HepG2 (cell line): ENCODE results near the gene TMA7B. TPM values are rescaled to one million over a fixed set of nuclear protein-coding genes. Genes with fewer than 3 reads are reported as not detected.

Experiments
- ATAC-seq: fragments of 200-7000 bp; cut with Tn5 transposase; 3 replicates; pipeline ENCODE4 v1.9.1; 2020; ENCODE audit warnings: mild to moderate bottlenecking, moderate library complexity
- BruUV-seq: library from RNA; stranded (reverse); fragments of 400-500 nt; replicated peaks from 2 replicates; lab custom pipeline; 2021; lab: Mats Ljungman, UMichigan
- CTCF ChIA-PET: fragments of 300-600 bp; formaldehyde crosslinking; extraction: SDS; loops from one replicate; lab custom pipeline; 2021; ENCODE audit warnings: low total read pairs, inconsistent platforms, low intra/inter-chr PET ratio; lab: Yijun Ruan, JAX
- POLR2A ChIA-PET: fragments of 350-600 bp; sonication (Branson Sonifier 250); formaldehyde crosslinking; loops from one replicate; lab custom pipeline; 2020; ENCODE audit warnings: antibody characterized with exemption, inconsistent platforms; lab: Yijun Ruan, JAX
- DNase-seq: peaks from one replicate; pipeline ENCODE4 v3.0.0-alpha.2; 2015; ENCODE audit warnings: low spot score
- FAIRE-seq: peaks from 3 replicates; lab custom pipeline; 2011; peaks lifted over from hg19 to GRCh38; lab: Jason Lieb, UNC
- H2AFZ ChIP-seq: one replicate; pipeline ENCODE4 v1.6.1; 2011; ENCODE audit warnings: low read length, inconsistent platforms
- H3K27ac ChIP-seq: fragments of 300-600 bp; 3 replicates; pipeline ENCODE4 v1.8.0; 2011; ENCODE audit warnings: mixed run types, mild to moderate bottlenecking, mixed read lengths, low read length, inconsistent platforms; ENCODE audit not compliant: insufficient read depth; ENCODE audit errors: extremely low read length
- H3K27me3 ChIP-seq, 2 experiments: fragments of 200-600 bp in 1 of 2; 2 replicates in 1 of 2; 3 replicates in 1 of 2; pipeline versions ENCODE4 v1.6.0 to v1.8.0; 2011; ENCODE audit warnings: low read length in 2 of 2, mild to moderate bottlenecking in 2 of 2, moderate library complexity in 2 of 2, inconsistent platforms in 1 of 2; ENCODE audit not compliant: insufficient read depth in 2 of 2, control insufficient read depth in 1 of 2
- H3K36me3 ChIP-seq, 2 experiments: fragments of 200-600 bp in 1 of 2; replicated peaks in 1 of 2; 2 replicates in 1 of 2; 3 replicates in 1 of 2; pipeline versions ENCODE4 v1.5.1 to v1.8.0; 2011; ENCODE audit warnings: low read length in 2 of 2, inconsistent platforms in 1 of 2; ENCODE audit not compliant: insufficient read depth in 2 of 2, control insufficient read depth in 1 of 2
- H3K4me1 ChIP-seq: 2 replicates; pipeline ENCODE4 v1.5.1; 2012; ENCODE audit warnings: low read length, inconsistent platforms; ENCODE audit not compliant: insufficient read depth
- H3K4me2 ChIP-seq: 2 replicates; pipeline ENCODE4 v1.6.0; 2011; ENCODE audit warnings: low read depth, low read length, inconsistent platforms
- H3K4me3 ChIP-seq, 3 experiments: fragments of 200-600 bp in 1 of 3; sonication (generic), shearing (Covaris generic) in 1 of 3; replicated peaks in 1 of 3; 2 replicates each; pipeline ENCODE4 v1.5.1; 2011 to 2016; ENCODE audit warnings: low read length in 3 of 3, inconsistent platforms in 2 of 3, low read depth in 2 of 3, mild to moderate bottlenecking in 2 of 3, control low read depth in 1 of 3, mixed read lengths in 1 of 3; ENCODE audit not compliant: insufficient read depth in 1 of 3
- H3K79me2 ChIP-seq: one replicate; pipeline ENCODE4 v1.6.1; 2011; ENCODE audit warnings: low read length, inconsistent platforms; ENCODE audit not compliant: insufficient read depth
- H3K9ac ChIP-seq: 2 replicates; pipeline ENCODE4 v1.6.0; 2011; ENCODE audit warnings: mild to moderate bottlenecking, low read depth, low read length, inconsistent platforms; ENCODE audit not compliant: insufficient read depth
- H3K9me3 ChIP-seq: 2 replicates; pipeline ENCODE4 v1.5.1; 2012; ENCODE audit warnings: mild to moderate bottlenecking, low read length
- H4K20me1 ChIP-seq: 2 replicates; pipeline ENCODE4 v1.6.0; 2011; ENCODE audit warnings: inconsistent platforms, mild to moderate bottlenecking, low read length, moderate library complexity; ENCODE audit not compliant: insufficient read depth
- CEBPB ChIP-seq: IDR thresholded peaks from 2 replicates; pipeline ENCODE4 v1.6.1; 2011; ENCODE audit warnings: low read depth, low read length, improper control_type of control experiment, borderline replicate concordance
- HDAC6 ChIP-seq: fragments of 200-600 bp; sonication (generic); IDR thresholded peaks from 2 replicates; pipeline ENCODE4 v1.7.0; 2017; ENCODE audit warnings: mild to moderate bottlenecking, antibody characterized with exemption, low read length, low read depth
- U2AF1 ChIP-seq: fragments of 200-400 bp; formaldehyde crosslinking; optimal IDR thresholded peaks from 2 replicates; pipeline ENCODE3; 2017; ENCODE audit warnings: mild to moderate bottlenecking, low read depth, low read length
- ZNF644 ChIP-seq: IDR thresholded peaks from 2 replicates; pipeline ENCODE4 v1.6.1; 2016; ENCODE audit warnings: low read depth
- WGBS: methylation state at CpG from one replicate; pipeline ENCODE4 v1.1.6; 2017; ENCODE audit warnings: low lambda C conversion rate; 5-methylcytosine and 5-hydroxymethylcytosine counted together
- in situ Hi-C: cut with HindIII; loops from 2 replicates; pipeline ENCODE4 v1.10.0; 2017; ENCODE audit warnings: low pct_unique_long_range_greater_than_20kb; ENCODE audit not compliant: extremely low pct_ligation_motif_present
- intact Hi-C: fragments of 100-400 bp; cut with micrococcal nuclease; formaldehyde crosslinking; loops from one replicate; pipeline ENCODE4 v1.10.0; 2022; ENCODE audit not compliant: unreplicated experiment
- polyA plus RNA-seq, 8 experiments: library from polyadenylated mRNA; depleted of rRNA in 3 of 8; stranded (reverse) in 7 of 8; unstranded in 1 of 8; fragments of >200 nt; fragmentation: Illumina TruSeq in 4 of 8; extraction: Trizol in 4 of 8; gene quantifications; 2 replicates each; pipeline versions ENCODE4 v1.2.1 to v1.2.3, GENCODE V29; 2011 to 2016; ENCODE audit warnings: low read depth in 4 of 8, missing spikeins in 1 of 8, mixed read lengths in 1 of 8; ENCODE audit not compliant: insufficient read depth in 1 of 8
- total RNA-seq, 5 experiments: library from RNA; depleted of rRNA; stranded (reverse); fragments of >200 nt; fragmentation: Illumina TruSeq; extraction: Trizol; gene quantifications; 2 replicates each; pipeline ENCODE4 v1.2.3, GENCODE V29; 2016; ENCODE audit warnings: low read depth in 1 of 5
- TF ChIP-seq, protein P1 (sequence below): sonication (generic); formaldehyde crosslinking; IDR thresholded peaks from 2 replicates; pipeline ENCODE4 v1.4.0; 2020; ENCODE audit warnings: missing genetic modification reagents, borderline replicate concordance

TMA7B gene
- total and polyA plus RNA-seq, 2 of the 13 experiments (the other 11 are each of a cell fraction or from before 2014, with no cell fraction given): not detected

DNA sequence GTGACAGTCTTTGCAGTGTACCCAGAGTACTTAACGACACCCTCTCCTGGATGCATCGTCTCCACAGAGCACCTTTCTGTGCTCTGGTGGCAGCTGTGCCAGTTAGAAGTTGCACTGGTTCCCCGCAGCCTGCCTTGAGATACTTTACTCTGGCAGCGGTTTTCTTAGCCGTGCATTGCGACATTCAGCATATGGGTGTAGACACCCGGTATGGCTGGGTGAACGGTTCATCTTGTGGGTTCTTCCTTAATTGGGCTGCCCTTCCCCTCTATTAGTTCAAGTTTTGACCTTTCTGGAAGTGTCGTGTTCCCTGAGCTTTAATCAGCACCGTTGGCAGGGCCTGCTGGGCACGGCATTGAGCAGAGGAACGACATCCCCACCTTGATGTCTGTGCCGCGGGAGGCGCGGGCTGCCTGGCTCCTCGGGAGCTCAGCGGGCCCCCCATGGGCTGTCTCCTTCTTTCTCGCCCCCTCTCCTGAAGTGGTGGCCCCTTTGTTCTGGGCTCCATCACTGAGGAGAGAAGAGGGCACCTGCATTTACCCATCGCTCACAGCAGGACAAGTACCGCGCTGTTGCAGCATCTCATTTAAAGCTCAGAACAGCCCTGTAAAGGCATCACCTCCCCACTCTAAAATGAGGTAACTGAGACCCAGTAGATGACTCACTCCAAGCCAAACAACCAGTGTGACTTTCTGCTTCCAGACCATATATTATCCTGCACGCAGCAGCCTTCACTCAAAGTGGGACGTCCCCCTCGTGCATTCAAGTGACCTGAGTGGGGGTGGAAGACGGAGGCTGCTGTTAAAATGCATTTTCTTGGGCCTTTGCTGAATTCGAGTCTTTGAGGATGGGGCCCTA lies 47.9 kb downstream of the TMA7B start:
- Histone ChIP-seq H4K20me1 (no peaks in the 10 kb centered on the region), H3K79me2 (no peaks in the 10 kb centered on the region), H3K36me3 (no peaks in the 10 kb centered on the region), H3K27me3 (peaks cover 2 to 47% of the 10 kb centered on the region in 2 experiments; a peak in 3 of 5 replicates), H2AFZ (no peak overlapping the region), H3K4me2 (no peak overlapping the region), H3K4me3 (no peak overlapping the region), H3K9me3 (no peaks in the 10 kb centered on the region), H3K4me1 (no peaks in the 10 kb centered on the region), H3K9ac (no peak overlapping the region), H3K27ac (no peak overlapping the region)
- DNase-seq (no peak), FAIRE-seq (no peak), ATAC-seq (no peak)
- CTCF ChIA-PET: no interaction called here
- intact Hi-C loops (no loop called here), in situ Hi-C loops (no loop called here)
- 61% methylated on average over 17 of the region's 27 CpGs for WGBS
- POLR2A ChIA-PET: no interaction called here
- BruUV-seq: no TSS peak
- TF ChIP-seq CEBPB (peak; percentile 67; the same call in 1 of the 2 replicates), HDAC6 (no peak), U2AF1 (no peak), ZNF644 (CRISPR knock-in tag) (no peak)
- TF ChIP-seq, protein P1, sequence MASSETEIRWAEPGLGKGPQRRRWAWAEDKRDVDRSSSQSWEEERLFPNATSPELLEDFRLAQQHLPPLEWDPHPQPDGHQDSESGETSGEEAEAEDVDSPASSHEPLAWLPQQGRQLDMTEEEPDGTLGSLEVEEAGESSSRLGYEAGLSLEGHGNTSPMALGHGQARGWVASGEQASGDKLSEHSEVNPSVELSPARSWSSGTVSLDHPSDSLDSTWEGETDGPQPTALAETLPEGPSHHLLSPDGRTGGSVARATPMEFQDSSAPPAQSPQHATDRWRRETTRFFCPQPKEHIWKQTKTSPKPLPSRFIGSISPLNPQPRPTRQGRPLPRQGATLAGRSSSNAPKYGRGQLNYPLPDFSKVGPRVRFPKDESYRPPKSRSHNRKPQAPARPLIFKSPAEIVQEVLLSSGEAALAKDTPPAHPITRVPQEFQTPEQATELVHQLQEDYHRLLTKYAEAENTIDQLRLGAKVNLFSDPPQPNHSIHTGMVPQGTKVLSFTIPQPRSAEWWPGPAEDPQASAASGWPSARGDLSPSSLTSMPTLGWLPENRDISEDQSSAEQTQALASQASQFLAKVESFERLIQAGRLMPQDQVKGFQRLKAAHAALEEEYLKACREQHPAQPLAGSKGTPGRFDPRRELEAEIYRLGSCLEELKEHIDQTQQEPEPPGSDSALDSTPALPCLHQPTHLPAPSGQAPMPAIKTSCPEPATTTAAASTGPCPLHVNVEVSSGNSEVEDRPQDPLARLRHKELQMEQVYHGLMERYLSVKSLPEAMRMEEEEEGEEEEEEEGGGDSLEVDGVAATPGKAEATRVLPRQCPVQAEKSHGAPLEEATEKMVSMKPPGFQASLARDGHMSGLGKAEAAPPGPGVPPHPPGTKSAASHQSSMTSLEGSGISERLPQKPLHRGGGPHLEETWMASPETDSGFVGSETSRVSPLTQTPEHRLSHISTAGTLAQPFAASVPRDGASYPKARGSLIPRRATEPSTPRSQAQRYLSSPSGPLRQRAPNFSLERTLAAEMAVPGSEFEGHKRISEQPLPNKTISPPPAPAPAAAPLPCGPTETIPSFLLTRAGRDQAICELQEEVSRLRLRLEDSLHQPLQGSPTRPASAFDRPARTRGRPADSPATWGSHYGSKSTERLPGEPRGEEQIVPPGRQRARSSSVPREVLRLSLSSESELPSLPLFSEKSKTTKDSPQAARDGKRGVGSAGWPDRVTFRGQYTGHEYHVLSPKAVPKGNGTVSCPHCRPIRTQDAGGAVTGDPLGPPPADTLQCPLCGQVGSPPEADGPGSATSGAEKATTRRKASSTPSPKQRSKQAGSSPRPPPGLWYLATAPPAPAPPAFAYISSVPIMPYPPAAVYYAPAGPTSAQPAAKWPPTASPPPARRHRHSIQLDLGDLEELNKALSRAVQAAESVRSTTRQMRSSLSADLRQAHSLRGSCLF (CRISPR knock-in tag): no peak
